GM18502 (cell line): ENCODE data around the gene KRTAP6-1.

Source experiments
- ATAC-seq: cut with Tn5 transposase; IDR thresholded peaks from one replicate; pipeline ENCODE4 v1.9.1; 2021; ENCODE audit warnings: mild to moderate bottlenecking; ENCODE audit not compliant: unreplicated experiment, poor library complexity

KRTAP6-1 gene

DNA sequence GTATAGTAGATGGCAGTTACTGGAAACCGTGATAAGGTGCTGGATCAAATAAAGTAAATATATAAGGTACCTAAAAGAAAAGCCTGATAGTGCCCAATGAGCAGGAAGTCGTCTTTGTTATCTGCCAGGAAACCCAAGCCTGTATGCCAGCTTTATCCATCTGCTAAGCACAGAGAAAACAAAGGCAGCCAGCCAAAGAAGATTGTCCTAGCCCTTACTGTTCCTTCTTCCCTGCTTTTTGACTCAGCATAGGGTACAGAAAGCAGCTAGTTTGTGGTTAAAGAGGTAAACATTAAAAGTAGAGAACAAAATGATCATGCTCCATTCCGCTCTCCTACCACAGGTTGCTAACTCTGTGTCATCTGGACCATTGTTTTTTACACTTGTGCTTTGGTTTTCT, 33.6 kb downstream of the KRTAP6-1 start:
- no peak for ATAC-seq

DNA sequence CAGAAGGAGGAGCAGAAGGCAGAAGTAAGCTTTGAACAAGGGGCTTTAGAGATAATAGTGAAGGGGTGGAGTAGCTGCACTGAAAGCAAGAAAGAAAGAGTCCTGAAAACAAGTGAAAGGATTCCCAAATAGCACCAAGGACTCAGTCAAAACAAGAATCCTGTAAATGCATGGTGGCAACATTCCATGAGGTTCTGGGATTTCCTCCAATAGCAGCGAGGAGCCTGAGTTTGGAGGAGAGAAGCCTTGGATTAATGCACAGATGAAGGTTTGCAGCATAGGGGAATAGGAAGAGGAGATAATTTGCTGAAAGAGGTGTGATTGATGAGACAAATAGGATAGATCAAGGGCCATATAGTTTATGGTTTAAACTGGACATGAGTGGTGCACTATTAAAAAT, 34.4 kb downstream of the KRTAP6-1 start:
- ATAC-seq = no peak

DNA sequence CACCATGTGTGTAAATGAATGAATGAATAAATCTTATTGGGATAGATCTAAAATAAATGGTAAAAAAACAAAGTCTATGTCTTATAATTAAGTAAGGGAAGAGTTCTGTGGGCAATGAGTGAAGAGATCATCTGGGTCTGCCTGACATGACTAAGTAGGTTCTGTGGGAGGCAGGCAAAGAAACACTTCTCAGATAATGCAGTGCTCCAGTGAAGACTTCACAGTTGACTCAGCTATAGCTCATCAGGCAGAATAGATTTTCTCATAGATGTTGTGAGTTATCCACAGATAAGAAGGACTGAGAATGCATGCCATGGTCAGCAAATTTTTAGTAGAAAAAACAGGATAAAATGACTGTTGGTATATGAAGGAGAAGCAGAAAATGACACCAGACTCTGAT, 36.0 kb downstream of the KRTAP6-1 start:
- ATAC-seq = no peak

DNA sequence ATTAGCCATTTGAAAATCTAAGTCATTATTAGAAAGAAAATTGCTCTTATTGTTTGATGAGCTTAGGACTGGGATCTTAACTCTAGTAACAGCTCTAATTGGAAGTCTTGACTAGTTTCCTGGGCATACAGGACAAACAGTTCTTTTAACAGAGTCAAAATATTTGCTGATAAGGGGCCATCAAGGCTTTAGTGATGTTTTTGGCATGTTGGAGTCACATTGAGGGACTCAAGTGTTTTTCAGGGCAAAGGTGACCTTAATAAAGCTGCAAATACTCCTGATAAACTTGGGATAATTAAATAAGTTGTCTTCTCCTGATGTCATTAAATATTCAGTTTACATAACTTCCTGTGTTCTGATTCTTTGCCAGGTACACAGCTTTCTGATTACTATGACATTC, 46.1 kb downstream of the KRTAP6-1 start:
- ATAC-seq = no peak

DNA sequence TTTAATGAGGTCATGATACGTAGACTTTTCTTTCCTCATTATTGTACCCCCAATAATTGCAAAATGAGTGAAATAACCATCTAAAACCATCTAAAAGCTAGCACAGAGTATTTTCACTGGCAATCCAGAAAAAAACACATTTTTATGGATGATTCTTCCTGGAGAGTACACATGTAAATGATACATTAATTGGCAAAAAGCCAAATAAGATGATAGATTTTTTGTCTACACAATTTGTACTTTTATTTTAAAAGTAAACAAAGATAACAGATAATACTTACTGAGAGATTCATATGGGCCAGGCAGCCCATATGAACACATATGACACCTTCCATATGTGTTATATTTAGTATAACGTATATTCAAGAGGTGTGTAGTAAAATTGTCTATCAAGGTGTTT, 50.1 kb downstream of the KRTAP6-1 start:
- no peak for ATAC-seq
